ENCODE data around the gene LYRM9. TPM values are rescaled to one million over a fixed set of nuclear protein-coding genes. Genes with fewer than 3 reads are reported as not detected.
"Not testable (repeated sequence)": the region's sequence is repeated elsewhere in the genome, so short reads cannot be mapped to it uniquely, and the experiment has no call there.

The LYRM9 gene
- total and polyA plus RNA-seq, 4 donors: 7.0 to 15.3 (median 8.8) TPM

- no peaks in the 10 kb centered on the region for H3K9me3 ChIP-seq (ENCODE audit: control insufficient read depth in 4 of 4, insufficient read depth in 3 of 4, low read length in 3 of 4)
- DNase-seq (no peak), ATAC-seq (ENCODE audit: insufficient read depth, low FRiP score) (no peak)
- H3K4me1 ChIP-seq (ENCODE audit: control insufficient read depth in 5 of 5, insufficient read depth in 5 of 5, low read length in 5 of 5): no peaks in the 10 kb centered on the region
- TF ChIP-seq CTCF (IDR thresholded peaks at IDR 0.05; ENCODE audit: control extremely low read depth, extremely low read depth): no peak
- no peaks in the 10 kb centered on the region for H3K36me3 ChIP-seq (ENCODE audit: control insufficient read depth in 4 of 4, insufficient read depth in 4 of 4, low read length in 4 of 4)
- H3K27me3 ChIP-seq (ENCODE audit: control insufficient read depth in 3 of 3, insufficient read depth in 3 of 3, low read length in 2 of 3): no peaks in the 10 kb centered on the region
- H3K4me3 ChIP-seq: no peak overlapping the region
- H3K27ac ChIP-seq (ENCODE audit: low read depth in 1 of 2, low read length in 1 of 2): no peak overlapping the region
- 79 to 84% methylated on average over 1 of the region's 1 CpG for WGBS, 2 donors
- H3K9ac ChIP-seq (ENCODE audit: insufficient read depth in 1 of 2, low read length in 2 of 2): no peak overlapping the region
Measured at GRCh38 chr17:27840688-27841087, 52.5 kb downstream of the LYRM9 start.

GRCh38 chr17:27840406-27840678 is 52.8 kb downstream of the LYRM9 start:
- not testable (repeated sequence) for H3K27me3 ChIP-seq (ENCODE audit: control insufficient read depth in 3 of 3, insufficient read depth in 3 of 3, low read length in 2 of 3); H3K4me1 ChIP-seq (ENCODE audit: control insufficient read depth in 5 of 5, insufficient read depth in 5 of 5, low read length in 5 of 5); H3K9ac ChIP-seq (ENCODE audit: insufficient read depth in 1 of 2, low read length in 2 of 2); DNase-seq; H3K4me3 ChIP-seq; H3K36me3 ChIP-seq (ENCODE audit: control insufficient read depth in 4 of 4, insufficient read depth in 4 of 4, low read length in 4 of 4); ATAC-seq (ENCODE audit: insufficient read depth, low FRiP score); H3K27ac ChIP-seq (ENCODE audit: low read depth in 1 of 2, low read length in 1 of 2); H3K9me3 ChIP-seq (ENCODE audit: control insufficient read depth in 4 of 4, insufficient read depth in 3 of 4, low read length in 3 of 4)
- no CpG with 5 or more reads among the region's 1 CpG for WGBS, 2 donors

- H3K4me3 ChIP-seq; H3K27me3 ChIP-seq (ENCODE audit: control insufficient read depth in 3 of 3, insufficient read depth in 3 of 3, low read length in 2 of 3); H3K9me3 ChIP-seq (ENCODE audit: control insufficient read depth in 4 of 4, insufficient read depth in 3 of 4, low read length in 3 of 4); H3K36me3 ChIP-seq (ENCODE audit: control insufficient read depth in 4 of 4, insufficient read depth in 4 of 4, low read length in 4 of 4); H3K9ac ChIP-seq (ENCODE audit: insufficient read depth in 1 of 2, low read length in 2 of 2); H3K4me1 ChIP-seq (ENCODE audit: control insufficient read depth in 5 of 5, insufficient read depth in 5 of 5, low read length in 5 of 5); H3K27ac ChIP-seq (ENCODE audit: low read depth in 1 of 2, low read length in 1 of 2): not testable (repeated sequence)
- ATAC-seq (ENCODE audit: insufficient read depth, low FRiP score) (peak; percentile 75), DNase-seq (peak in 1 of 3 donors; percentile 10)
- 32 to 78% methylated on average over 1 of the region's 4 CpGs for WGBS, 2 donors
Measured at GRCh38 chr17:27839571-27840405, 53.4 kb downstream of the LYRM9 start.

GRCh38 chr17:27838607-27839006 is 54.6 kb downstream of the LYRM9 start:
- not testable (repeated sequence) for H3K9ac ChIP-seq (ENCODE audit: insufficient read depth in 1 of 2, low read length in 2 of 2)

GRCh38 chr17:27837769-27838168 is 55.4 kb downstream of the LYRM9 start:
- DNase-seq; H3K9me3 ChIP-seq (ENCODE audit: control insufficient read depth in 4 of 4, insufficient read depth in 3 of 4, low read length in 3 of 4); H3K9ac ChIP-seq (ENCODE audit: insufficient read depth in 1 of 2, low read length in 2 of 2); H3K27me3 ChIP-seq (ENCODE audit: control insufficient read depth in 3 of 3, insufficient read depth in 3 of 3, low read length in 2 of 3); H3K4me1 ChIP-seq (ENCODE audit: control insufficient read depth in 5 of 5, insufficient read depth in 5 of 5, low read length in 5 of 5); H3K36me3 ChIP-seq (ENCODE audit: control insufficient read depth in 4 of 4, insufficient read depth in 4 of 4, low read length in 4 of 4); H3K4me3 ChIP-seq; ATAC-seq (ENCODE audit: insufficient read depth, low FRiP score); H3K27ac ChIP-seq (ENCODE audit: low read depth in 1 of 2, low read length in 1 of 2): not testable (repeated sequence)
- WGBS, 2 donors: 99 to 100% methylated on average over 1 of the region's 1 CpG

More at GRCh38 chr17:27838607-27839006, 54.6 kb downstream of the LYRM9 start:
- WGBS, 2 donors: 89 to 96% methylated on average over 2 of the region's 3 CpGs
- H3K27ac ChIP-seq (ENCODE audit: low read depth in 1 of 2, low read length in 1 of 2); DNase-seq; H3K36me3 ChIP-seq (ENCODE audit: control insufficient read depth in 4 of 4, insufficient read depth in 4 of 4, low read length in 4 of 4); H3K9me3 ChIP-seq (ENCODE audit: control insufficient read depth in 4 of 4, insufficient read depth in 3 of 4, low read length in 3 of 4); H3K4me1 ChIP-seq (ENCODE audit: control insufficient read depth in 5 of 5, insufficient read depth in 5 of 5, low read length in 5 of 5); H3K27me3 ChIP-seq (ENCODE audit: control insufficient read depth in 3 of 3, insufficient read depth in 3 of 3, low read length in 2 of 3); ATAC-seq (ENCODE audit: insufficient read depth, low FRiP score); H3K4me3 ChIP-seq: not testable (repeated sequence)
